Amniotic epithelial cell (primary cell): ENCODE results near the gene MCU.
"Not testable (repeated sequence)": the region's sequence is repeated elsewhere in the genome, so short reads cannot be mapped to it uniquely, and the experiment has no call there.

ENCODE experiments used
- DNase-seq: peaks from one replicate; pipeline ENCODE4 v3.0.0-alpha.2; 2010; ENCODE audit warnings: low read depth

Gene MCU

GRCh38 chr10:72687035-72687434, 4.9 kb upstream of the MCU start:
- DNase-seq = no peak

GRCh38 chr10:72688208-72688651, 3.7 kb upstream of the MCU start:
- DNase-seq = peak; percentile 79

GRCh38 chr10:72689660-72690059, 2.3 kb upstream of the MCU start:
- no peak for DNase-seq

GRCh38 chr10:72690071-72690755, 1.7 kb upstream of the MCU start:
- no peak for DNase-seq

GRCh38 chr10:72691470-72691862, 477 bp upstream of the MCU start:
- DNase-seq = no peak

GRCh38 chr10:72692744-72692993, 726 bp downstream of the MCU start:
- no peak for DNase-seq

- peak; percentile 16 for DNase-seq
Measured at GRCh38 chr10:72692994-72693781, 1.2 kb downstream of the MCU start.

GRCh38 chr10:72694476-72695369, 2.8 kb downstream of the MCU start:
- peak; percentile 54 for DNase-seq

- DNase-seq = peak; percentile 15
Measured at GRCh38 chr10:72695496-72695895, 3.6 kb downstream of the MCU start.

- peak; percentile 76 for DNase-seq
Measured at GRCh38 chr10:72697716-72698115, 5.8 kb downstream of the MCU start.

- DNase-seq = not testable (repeated sequence)
Measured at GRCh38 chr10:72702465-72702864, 10.5 kb downstream of the MCU start.

- peak; percentile 80 for DNase-seq
Measured at GRCh38 chr10:72702868-72703581, 11.1 kb downstream of the MCU start.

GRCh38 chr10:72704117-72704516, 12.2 kb downstream of the MCU start:
- no peak for DNase-seq

- DNase-seq = no peak
Measured at GRCh38 chr10:72709041-72709440, 17.1 kb downstream of the MCU start.

- DNase-seq = peak; percentile 80
Measured at GRCh38 chr10:72712136-72712535, 20.2 kb downstream of the MCU start.

- DNase-seq = no peak
Measured at GRCh38 chr10:72719941-72720592, 28.1 kb downstream of the MCU start.

- no peak for DNase-seq
Measured at GRCh38 chr10:72720814-72721660, 29.1 kb downstream of the MCU start.

- DNase-seq = peak; percentile 97
Measured at GRCh38 chr10:72727130-72727529, 35.2 kb downstream of the MCU start.

GRCh38 chr10:72728462-72728861, 36.5 kb downstream of the MCU start:
- peak; percentile 41 for DNase-seq

- peak; percentile 94 for DNase-seq
Measured at GRCh38 chr10:72729528-72729927, 37.6 kb downstream of the MCU start.

- peak; percentile 41 for DNase-seq
Measured at GRCh38 chr10:72730479-72730878, 38.5 kb downstream of the MCU start.
